ENCODE measurements around the gene TXNRD2. TPM values are rescaled to one million over a fixed set of nuclear protein-coding genes. Genes with fewer than 3 reads are reported as not detected.
"Not testable (repeated sequence)": the region's sequence is repeated elsewhere in the genome, so short reads cannot be mapped to it uniquely, and the experiment has no call there.

The TXNRD2 gene
- total and polyA plus RNA-seq, 2 experiments from 2014 or later: 11.2 to 12.4 TPM

DNA sequence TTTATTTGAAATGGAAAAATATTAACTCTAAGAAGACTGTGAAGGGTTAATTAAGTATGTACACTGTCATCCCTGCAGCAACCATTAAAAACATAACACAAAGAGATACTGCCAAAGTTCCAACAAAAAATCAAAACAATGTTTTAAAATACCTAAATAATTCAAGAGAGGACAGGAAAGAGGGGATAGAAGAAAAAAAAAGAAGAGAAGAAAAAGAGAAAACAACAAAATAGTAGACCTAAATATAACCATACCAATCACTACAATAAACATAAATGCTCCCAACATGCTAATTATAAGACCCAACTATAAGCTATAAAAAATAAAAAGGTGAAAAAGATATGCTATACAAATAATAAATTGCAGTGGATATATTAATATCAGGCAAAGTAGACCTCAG is 107.0 kb downstream of the TXNRD2 start:
- DNase-seq (ENCODE audit: low spot score) (no peak), ATAC-seq (no peak)
- Mint-ChIP-seq H3K9me3 (no peaks in the 10 kb centered on the region), H3K27me3 (ENCODE audit: insufficient read depth, low read depth, poor library complexity) (no peaks in the 10 kb centered on the region), H3K36me3 (ENCODE audit: low read depth) (no peaks in the 10 kb centered on the region), H3K27ac (no peak overlapping the region), H3K4me3 (no peak overlapping the region), H3K4me1 (no peaks in the 10 kb centered on the region)
- no peaks in the 10 kb centered on the region for H3K9me2 ChIP-seq (ENCODE audit: insufficient read depth)
- no peaks in the 10 kb centered on the region for H3K79me2 ChIP-seq (replicated peaks; ENCODE audit: insufficient read depth)
- TF ChIP-seq, protein P1, sequence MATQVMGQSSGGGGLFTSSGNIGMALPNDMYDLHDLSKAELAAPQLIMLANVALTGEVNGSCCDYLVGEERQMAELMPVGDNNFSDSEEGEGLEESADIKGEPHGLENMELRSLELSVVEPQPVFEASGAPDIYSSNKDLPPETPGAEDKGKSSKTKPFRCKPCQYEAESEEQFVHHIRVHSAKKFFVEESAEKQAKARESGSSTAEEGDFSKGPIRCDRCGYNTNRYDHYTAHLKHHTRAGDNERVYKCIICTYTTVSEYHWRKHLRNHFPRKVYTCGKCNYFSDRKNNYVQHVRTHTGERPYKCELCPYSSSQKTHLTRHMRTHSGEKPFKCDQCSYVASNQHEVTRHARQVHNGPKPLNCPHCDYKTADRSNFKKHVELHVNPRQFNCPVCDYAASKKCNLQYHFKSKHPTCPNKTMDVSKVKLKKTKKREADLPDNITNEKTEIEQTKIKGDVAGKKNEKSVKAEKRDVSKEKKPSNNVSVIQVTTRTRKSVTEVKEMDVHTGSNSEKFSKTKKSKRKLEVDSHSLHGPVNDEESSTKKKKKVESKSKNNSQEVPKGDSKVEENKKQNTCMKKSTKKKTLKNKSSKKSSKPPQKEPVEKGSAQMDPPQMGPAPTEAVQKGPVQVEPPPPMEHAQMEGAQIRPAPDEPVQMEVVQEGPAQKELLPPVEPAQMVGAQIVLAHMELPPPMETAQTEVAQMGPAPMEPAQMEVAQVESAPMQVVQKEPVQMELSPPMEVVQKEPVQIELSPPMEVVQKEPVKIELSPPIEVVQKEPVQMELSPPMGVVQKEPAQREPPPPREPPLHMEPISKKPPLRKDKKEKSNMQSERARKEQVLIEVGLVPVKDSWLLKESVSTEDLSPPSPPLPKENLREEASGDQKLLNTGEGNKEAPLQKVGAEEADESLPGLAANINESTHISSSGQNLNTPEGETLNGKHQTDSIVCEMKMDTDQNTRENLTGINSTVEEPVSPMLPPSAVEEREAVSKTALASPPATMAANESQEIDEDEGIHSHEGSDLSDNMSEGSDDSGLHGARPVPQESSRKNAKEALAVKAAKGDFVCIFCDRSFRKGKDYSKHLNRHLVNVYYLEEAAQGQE (IDR thresholded peaks at IDR 0.05; ENCODE audit: unreplicated experiment): no peak
- TF ChIP-seq, protein P2, sequence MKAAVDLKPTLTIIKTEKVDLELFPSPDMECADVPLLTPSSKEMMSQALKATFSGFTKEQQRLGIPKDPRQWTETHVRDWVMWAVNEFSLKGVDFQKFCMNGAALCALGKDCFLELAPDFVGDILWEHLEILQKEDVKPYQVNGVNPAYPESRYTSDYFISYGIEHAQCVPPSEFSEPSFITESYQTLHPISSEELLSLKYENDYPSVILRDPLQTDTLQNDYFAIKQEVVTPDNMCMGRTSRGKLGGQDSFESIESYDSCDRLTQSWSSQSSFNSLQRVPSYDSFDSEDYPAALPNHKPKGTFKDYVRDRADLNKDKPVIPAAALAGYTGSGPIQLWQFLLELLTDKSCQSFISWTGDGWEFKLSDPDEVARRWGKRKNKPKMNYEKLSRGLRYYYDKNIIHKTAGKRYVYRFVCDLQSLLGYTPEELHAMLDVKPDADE (IDR thresholded peaks at IDR 0.05): no peak
- no peak for TF ChIP-seq ZNF114 (CRISPR knock-in tag; IDR thresholded peaks at IDR 0.05)
- TF ChIP-seq EZH2phosphoT487 (IDR thresholded peaks at IDR 0.05; ENCODE audit: unreplicated experiment): no peak
- no peak for TF ChIP-seq ZNF331 (CRISPR knock-in tag; IDR thresholded peaks at IDR 0.05; ENCODE audit: low read depth)
- TF ChIP-seq POLR2AphosphoS5 (IDR thresholded peaks at IDR 0.05; ENCODE audit: low read depth): no peak
- no peak for TF ChIP-seq NANOG (IDR thresholded peaks at IDR 0.05; ENCODE audit: borderline replicate concordance)
- TF ChIP-seq STAT1 (IDR thresholded peaks at IDR 0.05; ENCODE audit: unreplicated experiment): no peak
- TF ChIP-seq, protein P3, sequence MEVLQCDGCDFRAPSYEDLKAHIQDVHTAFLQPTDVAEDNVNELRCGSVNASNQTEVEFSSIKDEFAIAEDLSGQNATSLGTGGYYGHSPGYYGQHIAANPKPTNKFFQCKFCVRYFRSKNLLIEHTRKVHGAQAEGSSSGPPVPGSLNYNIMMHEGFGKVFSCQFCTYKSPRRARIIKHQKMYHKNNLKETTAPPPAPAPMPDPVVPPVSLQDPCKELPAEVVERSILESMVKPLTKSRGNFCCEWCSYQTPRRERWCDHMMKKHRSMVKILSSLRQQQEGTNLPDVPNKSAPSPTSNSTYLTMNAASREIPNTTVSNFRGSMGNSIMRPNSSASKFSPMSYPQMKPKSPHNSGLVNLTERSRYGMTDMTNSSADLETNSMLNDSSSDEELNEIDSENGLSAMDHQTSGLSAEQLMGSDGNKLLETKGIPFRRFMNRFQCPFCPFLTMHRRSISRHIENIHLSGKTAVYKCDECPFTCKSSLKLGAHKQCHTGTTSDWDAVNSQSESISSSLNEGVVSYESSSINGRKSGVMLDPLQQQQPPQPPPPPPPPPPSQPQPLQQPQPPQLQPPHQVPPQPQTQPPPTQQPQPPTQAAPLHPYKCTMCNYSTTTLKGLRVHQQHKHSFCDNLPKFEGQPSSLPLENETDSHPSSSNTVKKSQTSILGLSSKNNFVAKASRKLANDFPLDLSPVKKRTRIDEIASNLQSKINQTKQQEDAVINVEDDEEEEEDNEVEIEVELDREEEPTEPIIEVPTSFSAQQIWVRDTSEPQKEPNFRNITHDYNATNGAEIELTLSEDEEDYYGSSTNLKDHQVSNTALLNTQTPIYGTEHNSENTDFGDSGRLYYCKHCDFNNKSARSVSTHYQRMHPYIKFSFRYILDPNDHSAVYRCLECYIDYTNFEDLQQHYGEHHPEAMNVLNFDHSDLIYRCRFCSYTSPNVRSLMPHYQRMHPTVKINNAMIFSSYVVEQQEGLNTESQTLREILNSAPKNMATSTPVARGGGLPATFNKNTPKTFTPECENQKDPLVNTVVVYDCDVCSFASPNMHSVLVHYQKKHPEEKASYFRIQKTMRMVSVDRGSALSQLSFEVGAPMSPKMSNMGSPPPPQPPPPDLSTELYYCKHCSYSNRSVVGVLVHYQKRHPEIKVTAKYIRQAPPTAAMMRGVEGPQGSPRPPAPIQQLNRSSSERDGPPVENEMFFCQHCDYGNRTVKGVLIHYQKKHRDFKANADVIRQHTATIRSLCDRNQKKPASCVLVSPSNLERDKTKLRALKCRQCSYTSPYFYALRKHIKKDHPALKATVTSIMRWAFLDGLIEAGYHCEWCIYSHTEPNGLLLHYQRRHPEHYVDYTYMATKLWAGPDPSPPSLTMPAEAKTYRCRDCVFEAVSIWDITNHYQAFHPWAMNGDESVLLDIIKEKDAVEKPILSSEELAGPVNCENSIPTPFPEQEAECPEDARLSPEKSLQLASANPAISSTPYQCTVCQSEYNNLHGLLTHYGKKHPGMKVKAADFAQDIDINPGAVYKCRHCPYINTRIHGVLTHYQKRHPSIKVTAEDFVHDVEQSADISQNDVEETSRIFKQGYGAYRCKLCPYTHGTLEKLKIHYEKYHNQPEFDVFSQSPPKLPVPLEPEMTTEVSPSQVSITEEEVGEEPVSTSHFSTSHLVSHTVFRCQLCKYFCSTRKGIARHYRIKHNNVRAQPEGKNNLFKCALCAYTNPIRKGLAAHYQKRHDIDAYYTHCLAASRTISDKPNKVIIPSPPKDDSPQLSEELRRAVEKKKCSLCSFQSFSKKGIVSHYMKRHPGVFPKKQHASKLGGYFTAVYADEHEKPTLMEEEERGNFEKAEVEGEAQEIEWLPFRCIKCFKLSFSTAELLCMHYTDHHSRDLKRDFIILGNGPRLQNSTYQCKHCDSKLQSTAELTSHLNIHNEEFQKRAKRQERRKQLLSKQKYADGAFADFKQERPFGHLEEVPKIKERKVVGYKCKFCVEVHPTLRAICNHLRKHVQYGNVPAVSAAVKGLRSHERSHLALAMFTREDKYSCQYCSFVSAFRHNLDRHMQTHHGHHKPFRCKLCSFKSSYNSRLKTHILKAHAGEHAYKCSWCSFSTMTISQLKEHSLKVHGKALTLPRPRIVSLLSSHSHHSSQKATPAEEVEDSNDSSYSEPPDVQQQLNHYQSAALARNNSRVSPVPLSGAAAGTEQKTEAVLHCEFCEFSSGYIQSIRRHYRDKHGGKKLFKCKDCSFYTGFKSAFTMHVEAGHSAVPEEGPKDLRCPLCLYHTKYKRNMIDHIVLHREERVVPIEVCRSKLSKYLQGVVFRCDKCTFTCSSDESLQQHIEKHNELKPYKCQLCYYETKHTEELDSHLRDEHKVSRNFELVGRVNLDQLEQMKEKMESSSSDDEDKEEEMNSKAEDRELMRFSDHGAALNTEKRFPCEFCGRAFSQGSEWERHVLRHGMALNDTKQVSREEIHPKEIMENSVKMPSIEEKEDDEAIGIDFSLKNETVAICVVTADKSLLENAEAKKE (CRISPR knock-in tag; IDR thresholded peaks at IDR 0.05): no peak
- TF ChIP-seq CREB1 (CRISPR knock-in tag; IDR thresholded peaks at IDR 0.05; ENCODE audit: low read depth): no peak
- H3F3A ChIP-seq (replicated peaks; ENCODE audit: low read depth): no peaks in the 10 kb centered on the region
- H3K4me1 ChIP-seq (ENCODE audit: insufficient read depth): no peaks in the 10 kb centered on the region
- H3K4me3 ChIP-seq: no peak overlapping the region
- H3K27ac ChIP-seq (ENCODE audit: low read depth): no peak overlapping the region
- H3K27me3 ChIP-seq (ENCODE audit: insufficient read depth): no peaks in the 10 kb centered on the region
- no peak overlapping the region for H2AFZ ChIP-seq
- no peak overlapping the region for H3K4me2 ChIP-seq
- H4K20me1 ChIP-seq (replicated peaks; ENCODE audit: insufficient read depth): no peaks in the 10 kb centered on the region; the same call in 1 of the 2 replicates
- H3K36me3 ChIP-seq (ENCODE audit: insufficient read depth): no peaks in the 10 kb centered on the region

DNA sequence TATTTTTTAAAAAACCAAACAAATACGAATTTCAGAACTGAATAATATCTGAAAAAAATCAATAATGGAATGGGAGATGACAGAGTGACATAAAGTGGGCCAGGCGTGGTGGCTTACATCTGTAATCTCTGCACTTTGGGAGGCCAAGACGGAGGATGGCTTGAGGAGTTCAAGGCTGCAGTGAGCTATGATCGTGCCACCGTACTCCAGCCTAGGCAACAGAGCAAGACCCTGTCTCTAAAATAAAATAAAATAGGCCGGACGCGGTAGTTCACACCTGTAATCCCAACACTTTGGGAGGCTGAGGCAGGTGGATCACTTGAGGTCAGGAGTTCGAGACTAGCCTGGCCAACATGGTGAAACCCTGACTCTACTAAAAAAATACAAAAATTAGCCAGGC is 108.3 kb downstream of the TXNRD2 start:
- not testable (repeated sequence) for H3K27me3 ChIP-seq (ENCODE audit: insufficient read depth); H3K79me2 ChIP-seq (replicated peaks; ENCODE audit: insufficient read depth); H4K20me1 ChIP-seq (replicated peaks; ENCODE audit: insufficient read depth); H3F3A ChIP-seq (replicated peaks; ENCODE audit: low read depth); H3K27me3 Mint-ChIP-seq (ENCODE audit: insufficient read depth, low read depth, poor library complexity); H3K4me2 ChIP-seq; H3K4me1 Mint-ChIP-seq; H2AFZ ChIP-seq; H3K4me1 ChIP-seq (ENCODE audit: insufficient read depth); H3K4me3 Mint-ChIP-seq; H3K9me2 ChIP-seq (ENCODE audit: insufficient read depth); H3K4me3 ChIP-seq; H3K9me3 Mint-ChIP-seq; ATAC-seq; H3K36me3 Mint-ChIP-seq (ENCODE audit: low read depth); H3K27ac ChIP-seq (ENCODE audit: low read depth); DNase-seq (ENCODE audit: low spot score); H3K27ac Mint-ChIP-seq; H3K36me3 ChIP-seq (ENCODE audit: insufficient read depth)
